Measurements from ENCODE around the gene PLXDC1. TPM values are rescaled to one million over a fixed set of nuclear protein-coding genes. Genes with fewer than 3 reads are reported as not detected.

The PLXDC1 gene
- total and polyA plus RNA-seq, 2 of the 8 experiments (the other 6 are each of a cell fraction or from before 2014, with no cell fraction given) = 4.1 to 14.6 TPM

DNA sequence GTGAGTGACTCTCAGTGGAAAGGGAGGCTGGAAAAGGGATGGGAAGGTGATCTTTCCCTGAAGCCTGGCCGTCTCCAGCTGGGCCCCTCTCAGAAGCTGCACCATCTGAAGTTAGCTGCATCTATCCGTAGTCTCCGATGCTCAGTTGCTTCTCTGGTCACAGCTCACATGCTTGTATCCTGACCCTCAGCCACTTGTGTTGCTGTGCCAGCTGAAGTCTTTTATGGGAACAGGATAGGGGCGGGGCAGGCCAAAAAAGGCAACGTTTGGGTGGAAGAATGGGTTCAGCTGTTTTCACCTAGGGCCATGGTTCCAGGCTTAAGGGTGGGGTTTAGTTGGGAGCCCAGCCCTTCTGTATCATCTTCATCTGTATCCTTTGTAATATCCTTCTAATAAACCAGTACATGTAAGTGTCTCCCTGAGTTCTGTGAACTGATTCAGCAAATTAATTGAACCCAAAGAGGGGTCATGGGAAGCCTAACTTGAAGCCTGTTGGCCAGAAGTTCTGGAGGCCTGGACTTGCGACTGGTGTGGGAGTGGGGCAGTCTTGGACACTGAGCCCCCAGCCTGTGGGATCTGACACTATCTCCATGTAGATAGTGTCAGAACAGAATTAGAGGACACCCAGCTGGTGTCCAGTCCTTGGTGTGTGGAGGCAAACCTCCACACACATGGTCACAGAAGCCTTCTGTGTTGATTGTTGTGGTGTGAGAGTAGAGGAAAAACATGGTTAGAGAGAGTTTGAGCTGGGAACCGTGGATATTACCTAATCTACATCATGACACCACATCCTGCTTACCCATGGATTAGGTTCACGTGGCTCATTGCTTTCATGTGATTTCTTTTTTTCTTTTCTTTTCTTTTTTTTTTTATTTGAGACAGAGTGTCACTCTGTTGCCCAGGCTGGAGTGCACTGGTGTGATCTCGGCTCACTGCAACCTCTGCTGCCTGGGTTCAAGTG lies 135.0 kb downstream of the PLXDC1 start (continued):
- TF ChIP-seq RAD21 (IDR thresholded peaks at IDR 0.05 in 1 of 2, conservative IDR thresholded peaks at IDR 0.05 in 1 of 2; ENCODE audit: low read depth in 2 of 2, low read length in 2 of 2) (no peak), SIX5 (IDR thresholded peaks at IDR 0.05; ENCODE audit: low read depth, low read length) (no peak), SUZ12 (IDR thresholded peaks at IDR 0.05; ENCODE audit: low read length) (no peak), RFX5 (IDR thresholded peaks at IDR 0.05; ENCODE audit: borderline replicate concordance, low read depth, low read length) (no peak), POU5F1 (IDR thresholded peaks at IDR 0.05; ENCODE audit: low read depth, low read length) (no peak), NRF1 (IDR thresholded peaks at IDR 0.05; ENCODE audit: low read depth, low read length) (no peak)

All from H1 (cell line).